Measurements from ENCODE around the gene PRPS1L1. TPM values are rescaled to one million over a fixed set of nuclear protein-coding genes. Genes with fewer than 3 reads are reported as not detected.

PRPS1L1 gene
- total and polyA plus RNA-seq, 2 experiments from 2014 or later, result not detected

DNA sequence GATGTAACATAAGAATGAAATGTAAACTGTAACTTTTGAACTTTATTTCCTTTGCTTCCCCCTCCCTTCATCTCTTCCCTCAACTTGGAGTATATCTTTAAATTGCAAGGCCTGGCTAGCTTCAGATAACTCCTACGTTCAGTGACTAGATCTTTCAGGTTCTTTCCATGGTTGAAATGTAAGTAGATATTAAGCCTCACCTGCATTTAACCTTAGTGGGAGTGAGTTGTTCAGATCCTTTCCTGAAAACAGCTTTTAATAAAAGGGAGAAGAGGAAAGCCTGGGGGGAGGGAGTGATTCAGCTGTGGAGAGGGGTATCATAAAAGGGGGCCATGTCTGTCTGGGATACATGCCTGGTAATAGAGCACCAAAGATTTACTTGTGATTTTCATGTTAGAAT lies 19.0 kb upstream of the PRPS1L1 start (continued):
- TF ChIP-seq, protein P1, sequence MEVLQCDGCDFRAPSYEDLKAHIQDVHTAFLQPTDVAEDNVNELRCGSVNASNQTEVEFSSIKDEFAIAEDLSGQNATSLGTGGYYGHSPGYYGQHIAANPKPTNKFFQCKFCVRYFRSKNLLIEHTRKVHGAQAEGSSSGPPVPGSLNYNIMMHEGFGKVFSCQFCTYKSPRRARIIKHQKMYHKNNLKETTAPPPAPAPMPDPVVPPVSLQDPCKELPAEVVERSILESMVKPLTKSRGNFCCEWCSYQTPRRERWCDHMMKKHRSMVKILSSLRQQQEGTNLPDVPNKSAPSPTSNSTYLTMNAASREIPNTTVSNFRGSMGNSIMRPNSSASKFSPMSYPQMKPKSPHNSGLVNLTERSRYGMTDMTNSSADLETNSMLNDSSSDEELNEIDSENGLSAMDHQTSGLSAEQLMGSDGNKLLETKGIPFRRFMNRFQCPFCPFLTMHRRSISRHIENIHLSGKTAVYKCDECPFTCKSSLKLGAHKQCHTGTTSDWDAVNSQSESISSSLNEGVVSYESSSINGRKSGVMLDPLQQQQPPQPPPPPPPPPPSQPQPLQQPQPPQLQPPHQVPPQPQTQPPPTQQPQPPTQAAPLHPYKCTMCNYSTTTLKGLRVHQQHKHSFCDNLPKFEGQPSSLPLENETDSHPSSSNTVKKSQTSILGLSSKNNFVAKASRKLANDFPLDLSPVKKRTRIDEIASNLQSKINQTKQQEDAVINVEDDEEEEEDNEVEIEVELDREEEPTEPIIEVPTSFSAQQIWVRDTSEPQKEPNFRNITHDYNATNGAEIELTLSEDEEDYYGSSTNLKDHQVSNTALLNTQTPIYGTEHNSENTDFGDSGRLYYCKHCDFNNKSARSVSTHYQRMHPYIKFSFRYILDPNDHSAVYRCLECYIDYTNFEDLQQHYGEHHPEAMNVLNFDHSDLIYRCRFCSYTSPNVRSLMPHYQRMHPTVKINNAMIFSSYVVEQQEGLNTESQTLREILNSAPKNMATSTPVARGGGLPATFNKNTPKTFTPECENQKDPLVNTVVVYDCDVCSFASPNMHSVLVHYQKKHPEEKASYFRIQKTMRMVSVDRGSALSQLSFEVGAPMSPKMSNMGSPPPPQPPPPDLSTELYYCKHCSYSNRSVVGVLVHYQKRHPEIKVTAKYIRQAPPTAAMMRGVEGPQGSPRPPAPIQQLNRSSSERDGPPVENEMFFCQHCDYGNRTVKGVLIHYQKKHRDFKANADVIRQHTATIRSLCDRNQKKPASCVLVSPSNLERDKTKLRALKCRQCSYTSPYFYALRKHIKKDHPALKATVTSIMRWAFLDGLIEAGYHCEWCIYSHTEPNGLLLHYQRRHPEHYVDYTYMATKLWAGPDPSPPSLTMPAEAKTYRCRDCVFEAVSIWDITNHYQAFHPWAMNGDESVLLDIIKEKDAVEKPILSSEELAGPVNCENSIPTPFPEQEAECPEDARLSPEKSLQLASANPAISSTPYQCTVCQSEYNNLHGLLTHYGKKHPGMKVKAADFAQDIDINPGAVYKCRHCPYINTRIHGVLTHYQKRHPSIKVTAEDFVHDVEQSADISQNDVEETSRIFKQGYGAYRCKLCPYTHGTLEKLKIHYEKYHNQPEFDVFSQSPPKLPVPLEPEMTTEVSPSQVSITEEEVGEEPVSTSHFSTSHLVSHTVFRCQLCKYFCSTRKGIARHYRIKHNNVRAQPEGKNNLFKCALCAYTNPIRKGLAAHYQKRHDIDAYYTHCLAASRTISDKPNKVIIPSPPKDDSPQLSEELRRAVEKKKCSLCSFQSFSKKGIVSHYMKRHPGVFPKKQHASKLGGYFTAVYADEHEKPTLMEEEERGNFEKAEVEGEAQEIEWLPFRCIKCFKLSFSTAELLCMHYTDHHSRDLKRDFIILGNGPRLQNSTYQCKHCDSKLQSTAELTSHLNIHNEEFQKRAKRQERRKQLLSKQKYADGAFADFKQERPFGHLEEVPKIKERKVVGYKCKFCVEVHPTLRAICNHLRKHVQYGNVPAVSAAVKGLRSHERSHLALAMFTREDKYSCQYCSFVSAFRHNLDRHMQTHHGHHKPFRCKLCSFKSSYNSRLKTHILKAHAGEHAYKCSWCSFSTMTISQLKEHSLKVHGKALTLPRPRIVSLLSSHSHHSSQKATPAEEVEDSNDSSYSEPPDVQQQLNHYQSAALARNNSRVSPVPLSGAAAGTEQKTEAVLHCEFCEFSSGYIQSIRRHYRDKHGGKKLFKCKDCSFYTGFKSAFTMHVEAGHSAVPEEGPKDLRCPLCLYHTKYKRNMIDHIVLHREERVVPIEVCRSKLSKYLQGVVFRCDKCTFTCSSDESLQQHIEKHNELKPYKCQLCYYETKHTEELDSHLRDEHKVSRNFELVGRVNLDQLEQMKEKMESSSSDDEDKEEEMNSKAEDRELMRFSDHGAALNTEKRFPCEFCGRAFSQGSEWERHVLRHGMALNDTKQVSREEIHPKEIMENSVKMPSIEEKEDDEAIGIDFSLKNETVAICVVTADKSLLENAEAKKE (CRISPR knock-in tag; IDR thresholded peaks at IDR 0.05), result no peak
- TF ChIP-seq EZH2phosphoT487 (IDR thresholded peaks at IDR 0.05; ENCODE audit: unreplicated experiment) (no peak), EZH2 (IDR thresholded peaks at IDR 0.05; ENCODE audit: low read depth, unreplicated experiment) (no peak), ZNF114 (CRISPR knock-in tag; IDR thresholded peaks at IDR 0.05) (no peak), REST (IDR thresholded peaks at IDR 0.05; ENCODE audit: unreplicated experiment) (no peak)
- TF ChIP-seq, protein P2, sequence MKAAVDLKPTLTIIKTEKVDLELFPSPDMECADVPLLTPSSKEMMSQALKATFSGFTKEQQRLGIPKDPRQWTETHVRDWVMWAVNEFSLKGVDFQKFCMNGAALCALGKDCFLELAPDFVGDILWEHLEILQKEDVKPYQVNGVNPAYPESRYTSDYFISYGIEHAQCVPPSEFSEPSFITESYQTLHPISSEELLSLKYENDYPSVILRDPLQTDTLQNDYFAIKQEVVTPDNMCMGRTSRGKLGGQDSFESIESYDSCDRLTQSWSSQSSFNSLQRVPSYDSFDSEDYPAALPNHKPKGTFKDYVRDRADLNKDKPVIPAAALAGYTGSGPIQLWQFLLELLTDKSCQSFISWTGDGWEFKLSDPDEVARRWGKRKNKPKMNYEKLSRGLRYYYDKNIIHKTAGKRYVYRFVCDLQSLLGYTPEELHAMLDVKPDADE (IDR thresholded peaks at IDR 0.05), result no peak
